ENCODE results near the gene FAM186B. TPM values are rescaled to one million over a fixed set of nuclear protein-coding genes. Genes with fewer than 3 reads are reported as not detected.

The FAM186B gene
- polyA plus RNA-seq, 2 of the 4 experiments (the other 2 are of a cell fraction), result 0.04 to 0.08 TPM

DNA sequence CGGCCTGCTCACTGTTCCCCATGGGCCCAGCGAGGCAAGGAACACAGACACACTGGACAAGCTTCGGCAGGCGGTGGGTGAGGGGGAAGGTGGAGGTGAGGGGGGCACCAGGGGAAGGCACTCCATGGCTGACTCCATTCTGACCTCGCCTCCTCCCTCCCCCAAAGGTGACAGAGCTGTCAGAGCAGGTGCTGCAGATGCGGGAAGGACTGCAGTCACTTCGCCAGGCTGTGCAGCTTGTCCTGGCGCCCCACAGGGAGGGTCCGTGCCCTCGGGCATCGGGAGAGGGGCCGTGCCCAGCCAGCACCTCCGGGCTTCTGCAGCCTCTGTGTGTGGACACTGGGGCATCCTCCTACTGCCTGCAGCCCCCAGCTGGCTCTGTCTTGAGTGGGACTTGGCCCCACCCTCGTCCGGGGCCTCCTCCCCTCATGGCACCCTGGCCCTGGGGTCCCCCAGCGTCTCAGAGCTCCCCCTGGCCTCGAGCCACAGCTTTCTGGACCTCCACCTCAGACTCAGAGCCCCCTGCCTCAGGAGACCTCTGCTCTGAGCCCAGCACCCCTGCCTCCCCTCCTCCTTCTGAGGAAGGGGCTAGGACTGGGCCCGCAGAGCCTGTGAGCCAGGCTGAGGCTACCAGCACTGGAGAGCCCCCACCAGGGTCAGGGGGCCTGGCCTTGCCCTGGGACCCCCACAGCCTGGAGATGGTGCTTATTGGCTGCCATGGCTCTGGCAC lies 48.1 kb downstream of the FAM186B start:
- no peak for ATAC-seq
- ChIA-PET CTCF (interaction anchor here (0.5 to 11.4 kb wide), 18 partner anchors 10 to 395 kb away, joined by 3 to 91 read pairs (median 4); partner anchors contain the start of gene KCNH3), POLR2A (no interaction called here)
- no peak overlapping the region for H3K4me2 ChIP-seq
- FAIRE-seq, result no peak
- H3K4me3 ChIP-seq, result no peak overlapping the region
- DNase-seq (ENCODE audit: low read depth in 1 of 2, low spot score in 1 of 2), result no peak
- TF ChIP-seq RAD21 (conservative IDR thresholded peaks at IDR 0.05 in 1 of 2, IDR thresholded peaks at IDR 0.05 in 1 of 2) (no peak), KDM5A (IDR thresholded peaks at IDR 0.05) (no peak), MAX (IDR thresholded peaks at IDR 0.05) (no peak), RFX5 (IDR thresholded peaks at IDR 0.05) (no peak), ELK1 (IDR thresholded peaks at IDR 0.05; ENCODE audit: low read depth, low read length) (no peak), ZFP36 (IDR thresholded peaks at IDR 0.05; ENCODE audit: borderline replicate concordance, partially characterized antibody) (no peak), RARB (CRISPR knock-in tag; IDR thresholded peaks at IDR 0.05) (no peak), MYC (IDR thresholded peaks at IDR 0.05; ENCODE audit: borderline replicate concordance, low read length) (no peak)
- no peaks in the 10 kb centered on the region for H3K4me1 ChIP-seq
- H3K27ac ChIP-seq, result no peak overlapping the region
- no peaks in the 10 kb centered on the region for H3K9me3 ChIP-seq
- 90% methylated on average over 17 of the region's 18 CpGs for WGBS (ENCODE audit: missing lambda C conversion rate)

GRCh38 chr12:49556391-49557186 lies 48.9 kb downstream of the FAM186B start:
- ChIA-PET CTCF (interaction anchor here (0.5 to 11.4 kb wide), 17 partner anchors 12 to 394 kb away, joined by 3 to 91 read pairs (median 5); no protein-coding TSS in a partner anchor), POLR2A (no interaction called here)
- FAIRE-seq (no peak), ATAC-seq (no peak), DNase-seq (ENCODE audit: low read depth in 1 of 2, low spot score in 1 of 2) (no peak)
- Histone ChIP-seq H3K4me1 (no peaks in the 10 kb centered on the region), H3K4me3 (no peak overlapping the region), H3K4me2 (no peak overlapping the region), H3K9me3 (no peaks in the 10 kb centered on the region), H3K27ac (no peak overlapping the region)
- WGBS (ENCODE audit: missing lambda C conversion rate), result 84% methylated on average over 9 of the region's 12 CpGs
- TF ChIP-seq FOSL2 (IDR thresholded peaks at IDR 0.05) (no peak), FOSL2 (CRISPR knock-in tag; IDR thresholded peaks at IDR 0.05) (no peak), MYC (IDR thresholded peaks at IDR 0.05; ENCODE audit: borderline replicate concordance, low read length) (no peak), HEYL (CRISPR knock-in tag; IDR thresholded peaks at IDR 0.05) (no peak), GATA3 (IDR thresholded peaks at IDR 0.05; ENCODE audit: borderline replicate concordance) (no peak), BCL3 (IDR thresholded peaks at IDR 0.05) (no peak), SREBF2 (IDR thresholded peaks at IDR 0.05) (no peak), FOXS1 (CRISPR knock-in tag; IDR thresholded peaks at IDR 0.05) (no peak), MAFK (IDR thresholded peaks at IDR 0.05; ENCODE audit: partially characterized antibody) (no peak), CBX2 (IDR thresholded peaks at IDR 0.05; ENCODE audit: borderline replicate concordance, low read depth) (no peak), MAZ (IDR thresholded peaks at IDR 0.05; ENCODE audit: borderline replicate concordance, low read depth, low read length) (no peak), CEBPB (IDR thresholded peaks at IDR 0.05) (no peak), ZFP36 (IDR thresholded peaks at IDR 0.05; ENCODE audit: borderline replicate concordance, partially characterized antibody) (no peak), USF2 (IDR thresholded peaks at IDR 0.05) (no peak), CBX8 (IDR thresholded peaks at IDR 0.05) (no peak), KDM1A (IDR thresholded peaks at IDR 0.05; ENCODE audit: low read depth) (no peak)

All from A549 (cell line).